ENCODE results near the gene PBRM1. TPM values are rescaled to one million over a fixed set of nuclear protein-coding genes. Genes with fewer than 3 reads are reported as not detected.
A peak's percentile ranks its signal among the peaks of the same experiment; 100 is the strongest.

Gene PBRM1
- total and polyA plus RNA-seq, 2 of the 13 experiments (the other 11 are each of a cell fraction or from before 2014, with no cell fraction given), result 10.9 to 33.2 TPM

GRCh38 chr3:52714335-52715302 lies 28.9 kb upstream of the PBRM1 start:
- Histone ChIP-seq H3K4me1 (ENCODE audit: insufficient read depth, low read length) (peaks cover 36% of the 10 kb centered on the region), H3K36me3 (replicated peaks in 1 of 2; ENCODE audit: control insufficient read depth in 1 of 2, insufficient read depth in 2 of 2, low read length in 2 of 2) (peaks cover 1 to 3% of the 10 kb centered on the region in 2 experiments; a peak in 1 of 5 replicates), H3K9ac (ENCODE audit: insufficient read depth, low read depth, low read length) (no peak overlapping the region), H2AFZ (ENCODE audit: low read length) (no peak overlapping the region), H4K20me1 (ENCODE audit: insufficient read depth, low read length) (no peaks in the 10 kb centered on the region), H3K9me3 (ENCODE audit: low read length) (no peaks in the 10 kb centered on the region), H3K4me3 (replicated peaks in 1 of 3; ENCODE audit: insufficient read depth in 1 of 3, low read depth in 2 of 3, low read length in 3 of 3) (no peak overlapping the region), H3K79me2 (ENCODE audit: insufficient read depth, low read length) (no peaks in the 10 kb centered on the region), H3K27me3 (ENCODE audit: control insufficient read depth in 1 of 2, insufficient read depth in 2 of 2, low read length in 2 of 2) (no peaks in the 10 kb centered on the region), H3K27ac (ENCODE audit: extremely low read length, insufficient read depth, low read length) (no peak overlapping the region), H3K4me2 (ENCODE audit: low read depth, low read length) (no peak overlapping the region)
- CTCF ChIA-PET (ENCODE audit: low intra/inter-chr PET ratio, low total read pairs), result no interaction called here
- intact Hi-C loops (cut with micrococcal nuclease; ENCODE audit: unreplicated experiment), result no loop called here
- ATAC-seq, result peak; percentile 73
- no peak for FAIRE-seq
- in situ Hi-C loops (cut with HindIII; ENCODE audit: extremely low pct_ligation_motif_present, low pct_unique_long_range_greater_than_20kb), result no loop called here
- POLR2A ChIA-PET, result no interaction called here
- 87% methylated on average over 16 of the region's 39 CpGs for WGBS (ENCODE audit: low lambda C conversion rate)
- BruUV-seq (replicated peaks), result no TSS peak
- DNase-seq (ENCODE audit: low spot score), result no peak
- TF ChIP-seq NAIF1 (CRISPR knock-in tag; IDR thresholded peaks at IDR 0.05; ENCODE audit: borderline replicate concordance) (no peak), ZMYM3 (CRISPR knock-in tag; IDR thresholded peaks at IDR 0.05) (no peak), ZNF687 (CRISPR knock-in tag; IDR thresholded peaks at IDR 0.05) (peak; percentile 57), HIC2 (CRISPR knock-in tag; IDR thresholded peaks at IDR 0.05; ENCODE audit: low read depth) (peak; percentile 58; the same call in 1 of the 2 replicates), RERE (CRISPR knock-in tag; IDR thresholded peaks at IDR 0.05; ENCODE audit: low read depth) (no peak), HMGA1 (CRISPR knock-in tag; conservative IDR thresholded peaks at IDR 0.05) (no peak), ISX (CRISPR knock-in tag; conservative IDR thresholded peaks at IDR 0.05) (no peak), HNRNPK (IDR thresholded peaks at IDR 0.05; ENCODE audit: low read depth, low read length, poor library complexity, severe bottlenecking) (peak; percentile 21), JUNB (CRISPR knock-in tag; IDR thresholded peaks at IDR 0.05; ENCODE audit: borderline replicate concordance) (no peak), AGO2 (optimal IDR thresholded peaks at IDR 0.05; ENCODE audit: low read depth, low read length) (peak; percentile 67)
